OCI-LY7 (cell line): Measurements from ENCODE around the gene ADGRF3.

Experiments
- CTCF ChIP-seq: fragments of 200-600 bp; sonication (generic); conservative IDR thresholded peaks from 2 replicates; pipeline ENCODE4 v1.5.1; 2014; ENCODE audit warnings: mild to moderate bottlenecking, antibody characterized with exemption, low read length, moderate library complexity, mixed read lengths
- EZH2phosphoT487 ChIP-seq: fragments of 200-600 bp; sonication (generic); IDR thresholded peaks from 2 replicates; pipeline ENCODE4 v1.6.1; 2018; ENCODE audit warnings: low read depth, borderline replicate concordance, mild to moderate bottlenecking, mixed run types, antibody characterized with exemption, low read length, moderate library complexity, mixed read lengths

GRCh38 chr2:26325851-26326250, 20.7 kb downstream of the ADGRF3 start:
- TF ChIP-seq CTCF (no peak), EZH2phosphoT487 (no peak)
